ENCODE measurements around the gene SEC11C. TPM values are rescaled to one million over a fixed set of nuclear protein-coding genes. Genes with fewer than 3 reads are reported as not detected.

SEC11C gene
- total RNA-seq, 1 donor from 2014 or later = 31.2 TPM

DNA sequence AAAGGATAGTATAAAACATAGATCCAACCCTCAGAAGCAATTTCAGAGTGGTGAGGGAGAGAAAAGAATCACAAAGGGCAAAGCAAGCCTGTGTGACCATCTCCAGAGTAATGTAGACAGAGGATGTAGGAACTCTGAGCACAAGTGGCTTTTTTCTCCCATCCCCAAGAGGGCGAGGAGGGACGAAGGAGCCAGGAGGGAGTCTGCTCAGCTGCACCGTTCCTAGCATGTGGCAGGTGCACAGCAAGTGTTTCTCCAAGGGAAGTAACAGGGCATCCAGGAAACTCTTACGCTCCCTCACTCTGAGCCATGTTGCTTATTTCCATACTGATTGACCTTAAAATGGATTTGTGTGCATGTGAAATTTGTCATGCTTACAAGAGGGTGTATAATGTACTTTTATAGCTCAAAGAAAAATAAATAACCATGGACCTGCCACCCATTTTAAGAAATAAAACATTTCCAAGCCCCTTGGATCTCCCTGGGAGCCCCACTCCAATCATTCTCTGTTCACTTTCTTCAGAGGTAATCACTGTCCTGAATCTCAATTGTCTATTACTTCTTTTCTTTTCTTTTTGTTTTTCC lies 37.8 kb upstream of the SEC11C start:
- no peak overlapping the region for H3K4me3 Mint-ChIP-seq (ENCODE audit: unreplicated experiment)
- DNase-seq (ENCODE audit: extremely low spot score, unreplicated experiment) = no peak
- H3K4me1 Mint-ChIP-seq (ENCODE audit: unreplicated experiment) = no peaks in the 10 kb centered on the region
- no peak overlapping the region for H3K27ac Mint-ChIP-seq (ENCODE audit: unreplicated experiment)
- peaks cover 82% of the 10 kb centered on the region for H3K27me3 Mint-ChIP-seq (ENCODE audit: unreplicated experiment)
- TF ChIP-seq CTCF (IDR thresholded peaks at IDR 0.05) = no peak
- no peaks in the 10 kb centered on the region for H3K36me3 Mint-ChIP-seq (ENCODE audit: unreplicated experiment)
- no peaks in the 10 kb centered on the region for H3K9me3 Mint-ChIP-seq (ENCODE audit: unreplicated experiment)

GRCh38 chr18:59109375-59109774 lies 30.3 kb upstream of the SEC11C start:
- no peak overlapping the region for H3K4me3 Mint-ChIP-seq (ENCODE audit: unreplicated experiment)
- peaks cover 89% of the 10 kb centered on the region for H3K27me3 Mint-ChIP-seq (ENCODE audit: unreplicated experiment)

DNA sequence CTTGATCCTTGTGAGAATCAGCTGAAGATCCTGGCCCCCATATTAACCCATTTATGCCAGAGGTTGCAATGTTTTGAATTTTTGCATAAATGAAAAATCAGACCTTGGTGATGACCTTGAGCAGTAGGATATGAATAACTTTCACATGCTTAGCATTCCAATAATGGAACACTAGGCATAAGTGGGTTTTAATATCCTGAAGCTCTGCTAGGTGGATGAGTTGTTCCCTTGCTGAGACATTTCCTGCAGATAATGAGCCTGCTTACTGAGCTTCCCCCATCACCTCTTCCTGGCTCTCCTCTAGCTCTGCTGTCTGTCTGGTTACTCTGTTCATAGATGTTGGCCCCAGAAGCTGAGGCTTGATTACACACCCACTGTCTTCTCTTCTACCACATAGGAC lies 25.5 kb upstream of the SEC11C start:
- Mint-ChIP-seq H3K27ac (ENCODE audit: unreplicated experiment) (no peak overlapping the region), H3K9me3 (ENCODE audit: unreplicated experiment) (no peaks in the 10 kb centered on the region), H3K36me3 (ENCODE audit: unreplicated experiment) (no peaks in the 10 kb centered on the region), H3K4me1 (ENCODE audit: unreplicated experiment) (no peaks in the 10 kb centered on the region), H3K27me3 (ENCODE audit: unreplicated experiment) (peaks cover 68% of the 10 kb centered on the region), H3K4me3 (ENCODE audit: unreplicated experiment) (no peak overlapping the region)
- DNase-seq (ENCODE audit: extremely low spot score, unreplicated experiment) = no peak
- TF ChIP-seq CTCF (IDR thresholded peaks at IDR 0.05) = no peak

More at GRCh38 chr18:59109375-59109774, 30.3 kb upstream of the SEC11C start:
- no peak for DNase-seq (ENCODE audit: extremely low spot score, unreplicated experiment)
- H3K27ac Mint-ChIP-seq (ENCODE audit: unreplicated experiment) = no peak overlapping the region
- no peaks in the 10 kb centered on the region for H3K9me3 Mint-ChIP-seq (ENCODE audit: unreplicated experiment)
- H3K36me3 Mint-ChIP-seq (ENCODE audit: unreplicated experiment) = no peaks in the 10 kb centered on the region
- H3K4me1 Mint-ChIP-seq (ENCODE audit: unreplicated experiment) = no peaks in the 10 kb centered on the region
- TF ChIP-seq CTCF (IDR thresholded peaks at IDR 0.05) = no peak

- H3K4me3 Mint-ChIP-seq (ENCODE audit: unreplicated experiment) = no peak overlapping the region
- H3K4me1 Mint-ChIP-seq (ENCODE audit: unreplicated experiment) = peaks cover 4% of the 10 kb centered on the region
- no peak overlapping the region for H3K27ac Mint-ChIP-seq (ENCODE audit: unreplicated experiment)
- no peaks in the 10 kb centered on the region for H3K9me3 Mint-ChIP-seq (ENCODE audit: unreplicated experiment)
- H3K27me3 Mint-ChIP-seq (ENCODE audit: unreplicated experiment) = peaks cover 54% of the 10 kb centered on the region
- no peak for TF ChIP-seq CTCF (IDR thresholded peaks at IDR 0.05)
- no peak for DNase-seq (ENCODE audit: extremely low spot score, unreplicated experiment)
- no peaks in the 10 kb centered on the region for H3K36me3 Mint-ChIP-seq (ENCODE audit: unreplicated experiment)
These were observed 15.9 kb upstream of the SEC11C start for GRCh38 chr18:59123588-59124369.

GRCh38 chr18:59124370-59124704 lies 15.3 kb upstream of the SEC11C start:
- no peak for DNase-seq (ENCODE audit: extremely low spot score, unreplicated experiment)
- Mint-ChIP-seq H3K36me3 (ENCODE audit: unreplicated experiment) (no peaks in the 10 kb centered on the region), H3K27ac (ENCODE audit: unreplicated experiment) (no peak overlapping the region), H3K4me3 (ENCODE audit: unreplicated experiment) (no peak overlapping the region), H3K27me3 (ENCODE audit: unreplicated experiment) (peaks cover 57% of the 10 kb centered on the region), H3K4me1 (ENCODE audit: unreplicated experiment) (peaks cover 4% of the 10 kb centered on the region), H3K9me3 (ENCODE audit: unreplicated experiment) (no peaks in the 10 kb centered on the region)
- TF ChIP-seq CTCF (IDR thresholded peaks at IDR 0.05) = no peak

All from osteocyte (in vitro differentiated cells).